ENCODE results near the gene LRP1B.
"Not testable (repeated sequence)": the region's sequence is repeated elsewhere in the genome, so short reads cannot be mapped to it uniquely, and the experiment has no call there.

LRP1B gene

DNA sequence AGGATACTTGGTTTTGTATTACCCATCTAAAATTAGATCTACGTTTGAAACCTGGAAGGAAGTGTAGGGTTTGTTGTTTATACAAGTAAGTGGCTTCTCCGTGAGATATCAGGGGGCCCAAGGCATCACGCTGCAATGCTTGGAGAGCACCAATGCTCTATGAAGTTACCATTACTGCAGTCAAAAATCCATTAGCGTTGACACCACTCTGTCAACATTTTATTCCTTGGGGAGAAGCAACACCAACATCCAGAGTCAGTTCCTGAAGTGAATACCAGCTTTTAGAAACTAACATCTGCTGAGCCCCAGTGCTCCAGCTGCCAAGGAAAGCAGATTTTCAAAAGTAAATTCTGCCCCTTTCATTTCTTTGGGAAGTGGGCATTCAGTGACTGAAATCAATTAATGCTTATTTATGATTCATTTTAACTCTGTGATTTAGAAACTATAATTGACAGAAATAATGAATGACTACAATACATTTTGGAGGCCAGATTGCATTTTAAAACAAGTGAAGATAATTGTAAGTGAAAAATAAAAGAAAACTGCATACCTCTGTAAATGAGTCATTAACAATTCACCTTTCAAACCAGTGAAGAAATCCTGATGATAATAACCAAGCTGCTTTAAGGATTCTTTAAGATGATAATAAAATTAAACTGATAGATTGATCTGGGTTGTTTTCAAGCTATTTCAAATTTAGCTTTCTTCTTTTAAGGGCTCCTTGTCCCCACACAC, 30.5 kb downstream of the LRP1B start:
- no peak for DNase-seq

DNA sequence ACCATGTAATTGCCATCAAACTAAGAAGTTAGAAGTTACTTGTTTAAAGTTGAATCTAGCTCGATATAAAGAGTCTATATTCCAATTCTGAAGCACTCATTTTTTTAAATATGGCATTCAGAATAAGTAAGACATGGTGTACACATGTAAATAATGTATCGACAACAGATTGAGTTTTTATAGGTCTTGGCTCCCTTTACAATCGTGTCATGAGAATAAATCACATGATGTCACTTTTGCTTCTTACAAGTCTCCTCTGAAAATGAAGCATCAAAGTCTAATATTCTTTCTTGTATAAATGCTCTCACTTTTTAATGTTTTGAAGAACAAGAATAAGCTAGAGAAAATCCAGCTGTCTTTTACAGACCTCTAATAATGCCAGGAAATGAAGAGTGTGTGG, 33.1 kb downstream of the LRP1B start:
- DNase-seq, result no peak

DNA sequence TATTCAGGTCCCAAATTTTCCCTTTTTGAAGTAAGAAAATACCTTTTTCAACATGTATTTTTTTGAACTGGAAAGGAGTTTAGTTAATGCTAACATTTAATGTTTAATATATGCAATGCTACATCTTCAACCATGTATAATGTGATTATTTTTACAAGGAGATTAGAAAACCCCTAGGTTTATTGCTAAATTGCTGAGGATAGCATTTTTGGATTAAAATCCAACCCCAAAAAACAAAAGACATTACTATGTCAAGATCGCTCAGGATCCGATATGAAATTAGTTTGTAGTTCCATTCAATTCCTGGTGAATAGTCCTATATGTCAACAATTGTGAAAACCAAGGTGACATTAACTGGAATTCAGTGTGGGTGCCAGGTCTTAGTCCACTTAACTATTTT, 35.2 kb downstream of the LRP1B start:
- no peak for DNase-seq

DNA sequence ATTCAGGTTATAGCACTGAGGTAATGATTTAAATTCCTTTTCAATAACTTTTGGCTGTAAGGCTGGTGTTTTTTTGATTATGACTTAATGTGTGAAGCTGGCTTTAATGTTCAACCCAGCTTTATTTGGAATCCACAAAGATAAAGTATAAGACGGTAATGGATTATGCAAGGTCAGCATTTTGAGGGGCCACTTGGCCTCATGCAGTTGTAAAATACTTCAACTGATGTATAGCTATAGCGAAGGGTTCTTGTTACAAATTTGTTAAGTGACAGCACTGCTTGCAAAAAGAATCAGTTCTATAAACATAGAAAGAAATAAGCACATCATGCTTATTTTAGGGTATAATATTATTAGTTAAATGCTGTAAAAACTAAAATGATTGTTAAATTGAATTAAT, 36.6 kb downstream of the LRP1B start:
- DNase-seq, result no peak

DNA sequence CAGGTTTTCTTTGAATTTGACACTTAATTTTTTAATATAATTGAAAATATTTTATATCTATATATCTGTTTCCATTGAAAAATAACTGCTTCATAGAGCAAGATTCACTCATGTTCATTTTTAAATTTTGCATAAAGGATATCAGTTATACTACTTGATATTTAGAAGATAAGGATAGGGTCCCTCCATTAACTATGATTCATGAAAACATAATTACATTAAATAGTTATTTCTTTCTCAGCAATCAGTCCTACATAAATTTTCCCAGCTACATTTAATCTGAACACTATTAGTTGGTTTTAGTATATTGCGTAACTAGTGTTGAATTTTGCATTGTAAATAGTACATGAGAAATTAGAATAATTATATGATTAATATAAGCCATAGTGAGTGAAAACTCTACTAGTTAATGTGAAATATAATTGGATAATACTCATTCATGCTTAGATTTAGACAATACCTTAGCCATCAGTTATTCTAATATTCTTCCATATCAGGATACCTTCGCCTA, 42.7 kb downstream of the LRP1B start:
- no peak for DNase-seq

DNA sequence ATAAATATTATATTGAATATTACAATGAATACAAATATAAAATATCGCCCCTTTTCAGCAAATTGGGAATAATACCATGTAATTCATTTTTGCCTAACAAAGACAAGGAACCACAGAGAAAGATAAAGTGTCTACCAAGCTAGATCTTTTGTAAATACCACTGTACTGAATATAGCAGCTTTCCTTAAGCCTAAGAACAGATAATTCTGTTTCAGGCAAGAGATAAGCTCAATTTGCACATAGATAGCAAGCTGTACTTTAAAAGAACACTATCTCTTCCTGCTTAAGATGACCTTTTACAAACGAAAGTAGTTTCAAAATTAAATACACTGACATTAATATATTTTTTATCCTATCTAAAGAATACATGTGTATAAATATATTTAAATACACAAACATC, 43.2 kb downstream of the LRP1B start:
- DNase-seq, result not testable (repeated sequence)

DNA sequence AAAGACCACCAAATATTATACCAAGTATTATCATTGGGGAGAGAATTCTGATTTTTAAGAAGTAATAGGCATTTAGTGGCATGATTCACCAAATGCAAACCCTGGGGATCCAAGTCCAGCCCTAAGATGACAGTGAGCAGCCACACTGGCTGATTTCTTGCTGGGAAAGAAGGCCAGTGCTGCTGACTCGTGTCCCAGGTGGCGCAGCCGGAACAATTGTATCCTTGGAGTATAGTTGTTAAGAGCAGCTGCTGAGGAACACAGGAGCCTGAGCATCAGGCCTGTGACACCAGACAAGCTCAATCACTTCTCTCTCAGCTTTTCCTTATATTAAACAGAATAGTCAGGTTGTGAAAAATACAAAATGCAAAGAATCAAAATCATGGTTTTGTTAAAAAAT, 48.4 kb downstream of the LRP1B start:
- no peak for DNase-seq

DNA sequence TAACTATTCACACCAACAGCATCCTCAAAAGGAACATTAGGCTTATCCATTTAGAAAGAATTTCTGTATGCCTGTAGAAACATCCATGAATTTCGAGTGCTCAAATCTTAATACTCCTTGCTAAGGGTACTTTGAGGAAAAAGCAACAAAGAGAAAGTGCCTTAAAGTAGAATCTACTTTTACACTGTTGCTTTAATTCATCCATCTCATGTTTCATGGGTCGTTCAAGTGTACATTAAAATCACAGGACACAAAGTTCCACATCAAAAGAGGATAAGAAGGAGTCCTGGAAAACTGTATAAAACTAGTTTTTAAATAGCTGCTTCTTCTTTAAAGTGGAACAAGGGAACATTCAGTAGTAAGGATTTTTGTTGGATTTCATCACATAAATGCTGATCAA, 54.5 kb downstream of the LRP1B start:
- no peak for DNase-seq

DNA sequence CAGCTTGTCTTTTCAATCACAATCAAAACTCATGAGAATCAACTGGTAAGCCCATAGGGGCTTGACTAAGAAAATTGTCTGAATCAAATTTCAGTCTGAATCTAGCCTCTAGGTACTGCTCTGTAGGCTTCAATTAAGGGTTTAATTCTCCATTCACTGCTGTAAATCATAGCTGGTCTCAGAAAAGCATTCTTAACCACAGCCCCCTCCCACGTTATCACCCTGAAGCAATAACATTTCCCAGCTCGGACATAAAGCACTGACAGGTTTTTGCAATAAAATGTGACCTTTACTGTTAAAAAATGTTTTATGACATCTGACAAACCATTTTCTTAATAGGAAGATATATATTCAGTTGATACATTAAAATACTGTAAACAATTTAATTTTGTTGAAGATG, 55.0 kb downstream of the LRP1B start:
- DNase-seq, result no peak

DNA sequence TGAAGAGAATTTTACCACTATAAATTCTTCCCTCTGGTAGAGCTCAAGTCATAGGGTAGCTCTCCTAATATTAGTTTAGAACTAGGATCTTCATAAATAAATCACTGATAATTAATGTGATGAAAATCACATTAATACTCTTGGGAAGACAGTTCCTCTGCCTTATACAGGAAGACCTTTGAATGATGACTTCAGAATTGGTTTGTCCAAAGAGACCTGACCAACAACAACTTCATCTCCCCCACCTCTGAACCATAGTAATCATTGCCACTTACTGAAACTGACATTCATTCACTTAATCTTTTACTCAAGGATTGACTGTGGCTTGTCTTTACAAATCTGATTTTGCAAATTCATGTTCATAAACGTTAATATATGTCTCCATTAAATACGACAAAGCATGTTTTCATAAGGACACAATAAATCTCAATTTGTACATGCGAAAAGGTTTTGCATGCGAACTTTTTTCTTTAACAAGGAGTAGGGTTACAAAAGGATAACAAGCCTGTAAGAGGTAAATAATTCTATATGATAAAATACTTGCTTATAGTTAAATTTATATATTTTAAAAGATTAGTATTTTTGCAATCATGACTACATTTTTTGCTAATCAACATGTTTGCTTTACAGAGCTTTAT, 61.4 kb downstream of the LRP1B start:
- no peak for DNase-seq

DNA sequence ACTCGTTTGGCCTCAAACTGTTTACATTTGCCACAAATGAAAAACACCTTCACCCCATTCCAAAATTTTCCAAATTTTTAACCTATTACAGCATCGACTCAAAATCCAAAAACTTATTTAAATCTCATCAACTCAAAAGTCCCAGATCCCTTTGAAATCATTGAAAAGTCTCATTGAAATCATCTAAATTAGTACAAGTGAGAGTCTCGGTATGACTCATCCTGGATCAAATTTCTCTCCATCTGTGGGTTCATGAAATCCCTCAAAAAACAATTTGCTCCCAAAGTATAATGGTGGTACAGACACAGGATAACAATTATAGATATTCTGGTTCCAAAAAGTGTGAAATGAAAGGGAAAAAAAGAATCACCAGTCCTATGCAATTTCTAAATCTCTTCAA, 65.1 kb downstream of the LRP1B start:
- DNase-seq, result no peak

DNA sequence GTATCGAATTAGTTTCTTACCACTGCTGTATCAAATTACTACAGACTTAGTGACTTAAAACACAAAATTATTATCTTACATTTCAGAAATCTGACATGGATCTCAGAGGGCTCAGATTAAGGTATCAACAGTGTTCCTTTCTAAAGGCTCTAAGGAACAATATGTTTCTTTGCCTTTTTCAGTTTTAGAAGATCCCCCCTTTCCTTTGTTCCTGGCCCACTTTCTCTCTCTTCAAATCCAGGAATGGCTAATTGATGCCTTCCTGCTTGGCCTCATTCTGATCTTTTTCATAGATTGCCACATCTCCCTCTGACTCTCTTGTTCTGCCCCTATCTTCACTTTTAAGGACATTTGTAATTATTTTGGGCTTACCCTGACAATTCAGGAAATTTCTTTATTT, 65.7 kb downstream of the LRP1B start:
- no peak for DNase-seq

DNA sequence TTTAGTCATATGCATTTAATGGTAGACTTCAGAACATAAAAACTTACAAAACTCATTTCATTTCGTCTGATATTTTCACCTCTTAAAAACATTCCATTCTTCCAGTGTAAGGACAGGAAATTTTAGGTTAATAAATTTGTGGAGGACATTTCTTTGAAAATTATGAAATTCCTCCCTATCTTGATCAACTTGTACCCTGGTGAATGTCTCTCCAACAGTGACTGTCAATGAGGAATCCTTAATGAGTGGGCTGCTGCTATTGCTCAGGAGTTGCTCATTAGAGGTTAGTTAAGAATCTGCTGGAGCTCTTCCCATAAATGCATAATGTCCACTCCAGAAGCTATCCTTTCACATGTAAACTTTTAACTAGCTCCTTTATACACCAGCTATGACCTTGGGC, 69.1 kb downstream of the LRP1B start:
- DNase-seq, result no peak

DNA sequence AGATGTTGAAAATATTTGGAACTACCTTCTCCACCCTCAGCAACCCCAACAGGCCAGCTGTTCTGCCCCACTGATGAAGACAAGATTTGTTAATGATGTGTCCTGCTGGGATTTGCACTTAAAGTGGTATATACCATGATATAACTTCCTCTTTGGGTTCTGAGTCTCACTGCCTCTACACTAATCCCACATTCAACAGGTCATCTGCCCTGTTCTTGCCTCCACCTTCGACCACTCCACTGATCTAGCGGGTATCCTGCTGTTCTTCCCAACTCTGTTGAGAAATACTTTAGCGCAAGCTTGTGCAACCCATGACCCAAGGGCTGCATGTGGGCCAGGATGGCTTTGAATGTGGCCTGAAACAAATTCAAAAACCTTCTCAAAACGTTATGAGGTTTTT, 72.7 kb downstream of the LRP1B start:
- no peak for DNase-seq

DNA sequence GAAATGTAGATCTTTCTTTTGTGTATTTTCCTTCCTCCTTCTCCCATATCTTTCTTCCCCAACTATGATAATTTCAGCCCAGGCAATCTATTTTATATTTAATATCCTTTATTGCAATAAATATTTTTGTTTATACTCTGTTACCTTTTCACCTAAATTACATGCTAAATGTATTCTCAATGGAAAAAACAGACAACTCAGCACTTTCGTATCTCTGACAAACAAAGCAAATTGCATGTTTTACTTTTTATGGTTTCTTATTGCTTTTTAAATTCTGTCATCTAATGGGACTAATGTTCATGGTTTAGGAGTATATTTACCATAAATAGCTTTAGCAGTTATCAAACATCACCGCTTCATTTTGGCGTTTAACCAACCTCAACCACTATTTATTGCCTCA, 74.0 kb downstream of the LRP1B start:
- DNase-seq, result no peak

DNA sequence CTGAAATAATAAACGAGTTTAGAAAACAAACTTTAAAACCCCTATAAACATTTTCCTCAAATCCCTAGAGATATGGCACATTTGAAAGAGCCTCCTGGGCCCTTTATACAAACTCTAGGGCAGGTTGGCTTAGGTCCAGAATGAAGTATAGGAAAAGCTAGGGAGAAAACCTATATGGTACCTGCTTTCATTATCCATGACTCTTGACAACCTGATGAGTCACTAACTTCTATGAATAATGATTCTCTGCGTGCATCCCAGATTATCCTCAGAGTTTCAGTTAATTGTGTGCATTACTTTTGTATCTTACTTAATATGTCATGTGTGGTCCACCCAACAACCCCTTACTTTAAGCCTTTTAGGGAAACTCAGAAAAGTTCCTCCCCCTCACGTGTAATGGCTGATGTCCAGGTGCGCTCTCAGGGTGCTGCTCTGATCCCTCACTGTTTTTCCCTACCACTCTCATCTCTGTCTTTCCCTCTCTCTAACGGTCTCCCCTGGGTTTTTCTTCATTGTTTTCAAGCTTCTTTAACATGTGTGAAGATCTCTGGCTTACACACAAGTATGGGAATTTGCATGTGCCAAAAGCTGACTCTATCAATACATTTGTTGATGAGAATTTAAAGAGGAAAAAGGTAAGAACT, 78.5 kb downstream of the LRP1B start:
- no peak for DNase-seq

DNA sequence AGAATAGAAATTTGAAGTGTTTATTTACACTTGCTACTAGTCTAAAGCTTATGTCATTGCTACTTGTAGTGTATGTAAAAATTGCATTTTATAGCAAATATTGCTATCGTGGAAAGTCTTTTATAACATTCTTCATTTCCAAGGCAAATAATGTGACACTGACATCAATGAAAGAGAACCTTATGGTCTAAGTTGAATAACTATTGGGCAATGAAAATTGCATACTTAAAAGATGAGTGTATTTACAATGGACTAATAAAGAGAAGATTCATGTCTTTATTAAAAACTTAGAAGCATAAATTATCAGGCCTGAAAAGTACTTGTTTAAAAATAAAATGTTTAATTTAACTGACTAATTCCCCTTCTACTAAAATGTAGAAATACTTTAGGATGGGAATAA, 82.2 kb downstream of the LRP1B start:
- DNase-seq, result no peak

DNA sequence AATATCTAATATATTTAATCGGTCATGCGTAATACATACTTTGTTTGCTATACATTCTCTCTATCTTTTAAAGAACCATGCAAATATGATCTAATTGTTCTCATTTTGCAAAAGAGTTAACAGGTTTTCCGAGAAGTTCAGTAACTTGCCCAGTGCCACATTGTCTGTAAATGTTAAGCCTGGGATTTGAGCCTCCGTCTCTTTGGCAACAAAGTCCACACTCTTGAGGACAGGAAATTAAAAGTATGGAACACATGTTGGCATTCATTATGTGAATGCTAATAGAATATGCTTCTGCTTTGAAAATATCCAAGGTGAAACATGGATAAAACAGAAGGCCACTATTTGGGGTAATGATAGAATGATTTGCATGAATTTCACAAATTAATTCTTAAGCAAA, 85.2 kb downstream of the LRP1B start:
- DNase-seq, result no peak

DNA sequence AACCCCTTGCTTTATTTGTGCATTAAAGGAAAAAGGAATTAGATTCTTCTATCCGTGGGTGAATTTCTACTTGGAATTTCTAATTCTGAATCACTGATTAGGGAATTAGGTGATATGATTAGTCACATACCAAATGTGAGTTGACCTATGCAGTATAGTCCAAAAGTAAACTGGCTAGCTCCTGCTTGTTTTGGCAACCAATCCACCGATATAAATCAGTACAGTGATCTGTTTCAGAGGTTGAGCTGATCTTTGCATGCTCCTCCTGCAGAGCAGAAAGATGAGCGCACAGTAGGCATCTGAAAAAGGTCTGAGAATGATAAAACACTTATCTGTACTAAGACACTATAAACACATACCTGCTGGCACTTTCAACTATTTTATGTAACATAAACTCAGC, 86.6 kb downstream of the LRP1B start:
- no peak for DNase-seq

DNA sequence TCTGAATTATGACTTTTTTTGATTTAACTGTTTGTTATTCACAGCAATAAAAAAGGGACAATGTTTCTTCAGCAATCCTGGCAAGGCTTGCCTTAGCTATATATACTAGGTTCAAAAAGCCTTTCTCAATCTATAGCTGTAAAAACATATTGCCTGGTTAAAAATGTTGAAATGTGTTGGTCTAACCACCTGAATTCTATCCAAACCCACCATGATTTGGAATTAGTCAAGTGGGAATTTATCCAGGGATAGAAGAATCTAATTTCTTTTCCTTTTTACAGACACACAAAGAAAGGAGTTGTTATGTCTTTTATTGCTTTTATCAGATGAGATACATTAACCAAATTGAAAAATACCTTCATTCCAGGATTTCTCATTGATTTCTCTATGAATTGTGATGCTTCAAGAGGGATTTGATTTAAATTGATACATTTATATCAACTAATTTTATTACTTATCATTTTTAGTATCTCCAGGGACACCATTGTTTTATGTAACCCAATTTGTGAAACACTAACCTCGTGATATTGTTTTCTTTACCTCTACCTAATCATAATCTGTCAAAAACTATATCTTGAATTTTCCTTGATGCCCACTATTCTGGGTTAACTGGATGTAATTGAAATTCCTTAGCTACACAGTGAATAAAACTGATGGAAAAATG, 88.1 kb downstream of the LRP1B start:
- no peak for DNase-seq

DNA sequence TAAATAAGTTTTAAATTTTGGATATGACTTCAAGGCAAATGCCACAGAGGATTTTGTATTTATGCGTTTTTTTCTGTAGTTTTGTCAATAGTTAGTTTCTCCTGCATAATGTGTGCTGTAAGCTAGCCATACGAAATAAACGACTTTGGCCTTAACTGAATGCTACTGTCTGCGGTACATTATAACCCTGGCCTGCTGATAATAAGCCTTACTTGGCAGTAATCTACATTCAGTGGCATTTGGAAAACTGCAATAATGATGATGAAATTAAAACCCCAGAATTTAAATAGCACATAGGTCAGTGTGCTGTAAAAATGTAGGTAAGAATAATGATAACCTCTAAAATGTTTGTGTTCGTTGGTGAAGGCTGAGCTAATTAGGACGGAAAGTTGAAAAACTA, 88.8 kb downstream of the LRP1B start:
- no peak for DNase-seq

DNA sequence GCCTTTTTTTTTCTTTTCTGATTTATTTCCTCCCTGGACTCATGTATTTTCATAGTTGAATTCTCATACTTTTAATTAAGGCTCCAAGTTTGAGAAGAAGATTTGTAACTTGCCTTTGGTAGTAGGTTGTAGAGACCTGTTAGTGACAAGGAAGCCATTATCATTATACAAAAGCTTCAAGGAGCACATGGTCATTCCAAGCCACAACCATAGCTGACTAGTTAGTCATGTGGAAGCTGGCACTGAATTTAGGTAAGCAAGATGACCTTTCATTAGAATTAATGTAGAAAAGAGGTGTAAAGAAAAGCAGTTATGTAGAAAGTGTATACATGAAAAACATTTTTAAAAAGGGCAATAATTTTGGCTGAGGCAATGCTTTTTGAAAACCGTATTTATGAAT, 89.7 kb downstream of the LRP1B start:
- DNase-seq, result no peak

DNA sequence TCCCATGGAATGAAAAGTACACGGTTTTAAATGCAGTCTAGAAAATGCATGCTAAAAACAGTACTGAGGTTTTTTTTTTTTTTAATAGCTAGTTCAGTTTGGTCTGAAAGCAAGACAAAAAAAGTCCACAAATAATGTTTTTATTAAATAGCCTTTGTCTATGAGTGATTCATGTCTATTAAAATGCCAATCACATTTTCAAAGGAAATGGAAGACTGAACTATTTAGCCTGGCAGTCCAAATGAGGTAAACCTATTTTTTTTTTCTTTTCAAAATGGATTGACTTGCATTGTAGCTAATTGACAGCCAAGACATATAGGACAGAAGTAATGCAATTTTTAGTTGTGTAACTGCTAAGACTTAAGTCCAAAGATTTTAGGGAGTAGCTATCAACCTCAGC, 90.3 kb downstream of the LRP1B start:
- no peak for DNase-seq

DNA sequence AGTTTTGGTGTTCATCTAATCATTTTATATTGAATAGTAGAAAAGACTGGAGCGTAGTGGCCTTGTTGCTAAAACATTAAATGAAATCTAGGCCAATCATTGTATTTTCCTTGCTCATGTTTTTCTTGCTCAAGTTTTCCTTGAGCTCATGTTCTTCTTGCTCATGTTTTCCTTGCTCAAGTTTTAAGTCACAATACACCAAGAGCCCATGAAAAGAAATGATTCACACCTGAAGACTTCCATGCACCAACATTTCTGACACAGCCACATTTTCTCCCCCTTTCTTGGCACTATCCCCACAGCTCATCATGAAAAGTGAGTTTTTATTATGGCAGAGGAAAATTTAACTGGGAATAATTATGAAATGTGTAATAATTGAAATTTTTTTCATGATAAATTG, 92.0 kb downstream of the LRP1B start:
- DNase-seq, result no peak

Data from stimulated activated CD4-positive, alpha-beta T cell treated with anti-CD3 and anti-CD28 coated beads, Interleukin-15, amount 100 ng/mL, for 24 hours (primary cell).